Activated CD4-positive, alpha-beta T cell treated with anti-CD3 and anti-CD28 coated beads for 48 hours (primary cell): ENCODE data around the gene SERPINA1.
"Not testable (repeated sequence)": the region's sequence is repeated elsewhere in the genome, so short reads cannot be mapped to it uniquely, and the experiment has no call there.

Source experiments
- DNase-seq: peaks from one replicate; pipeline ENCODE4 v3.0.0-alpha.2; 2020

Gene SERPINA1

DNA sequence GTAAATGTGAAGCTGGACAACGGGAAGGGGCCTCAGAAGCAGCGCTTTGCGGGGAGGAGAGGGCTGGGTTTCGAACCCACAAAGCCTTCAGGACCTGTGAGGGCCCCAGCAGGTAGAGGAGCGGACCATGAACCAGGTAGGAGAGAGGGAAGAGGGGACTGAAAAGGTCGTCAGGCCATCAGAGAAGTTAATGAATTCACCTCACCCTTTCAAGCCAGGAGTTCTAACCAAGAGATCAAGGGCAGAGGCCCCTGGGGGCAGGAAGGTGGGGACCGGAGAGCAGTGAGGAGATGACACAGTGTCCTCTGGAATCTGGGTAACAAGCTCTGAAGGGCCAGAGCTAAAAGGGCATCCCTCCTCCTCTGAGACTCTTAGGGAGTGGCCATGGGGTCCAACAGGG, 19.4 kb downstream of the SERPINA1 start:
- no peak for DNase-seq

DNA sequence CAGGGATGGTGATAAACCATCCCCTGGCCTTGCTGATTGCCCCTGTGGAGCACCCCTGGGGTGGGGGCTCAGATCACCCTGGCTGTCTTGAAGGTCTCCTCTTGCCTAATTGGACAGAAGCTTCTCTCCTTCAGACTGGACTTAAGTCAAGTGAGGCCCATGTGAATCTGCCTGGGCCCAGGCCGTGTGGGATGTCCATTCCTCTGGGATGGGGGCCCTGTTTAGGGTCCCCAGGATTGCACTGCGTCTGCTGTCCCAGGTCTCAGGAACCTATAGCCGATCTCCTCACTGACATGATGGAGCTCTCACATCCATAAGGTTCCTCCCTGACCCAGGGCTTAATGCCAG, 20.2 kb downstream of the SERPINA1 start:
- DNase-seq, result no peak

GRCh38 chr14:94367347-94368242, 20.8 kb downstream of the SERPINA1 start:
- no peak for DNase-seq

DNA sequence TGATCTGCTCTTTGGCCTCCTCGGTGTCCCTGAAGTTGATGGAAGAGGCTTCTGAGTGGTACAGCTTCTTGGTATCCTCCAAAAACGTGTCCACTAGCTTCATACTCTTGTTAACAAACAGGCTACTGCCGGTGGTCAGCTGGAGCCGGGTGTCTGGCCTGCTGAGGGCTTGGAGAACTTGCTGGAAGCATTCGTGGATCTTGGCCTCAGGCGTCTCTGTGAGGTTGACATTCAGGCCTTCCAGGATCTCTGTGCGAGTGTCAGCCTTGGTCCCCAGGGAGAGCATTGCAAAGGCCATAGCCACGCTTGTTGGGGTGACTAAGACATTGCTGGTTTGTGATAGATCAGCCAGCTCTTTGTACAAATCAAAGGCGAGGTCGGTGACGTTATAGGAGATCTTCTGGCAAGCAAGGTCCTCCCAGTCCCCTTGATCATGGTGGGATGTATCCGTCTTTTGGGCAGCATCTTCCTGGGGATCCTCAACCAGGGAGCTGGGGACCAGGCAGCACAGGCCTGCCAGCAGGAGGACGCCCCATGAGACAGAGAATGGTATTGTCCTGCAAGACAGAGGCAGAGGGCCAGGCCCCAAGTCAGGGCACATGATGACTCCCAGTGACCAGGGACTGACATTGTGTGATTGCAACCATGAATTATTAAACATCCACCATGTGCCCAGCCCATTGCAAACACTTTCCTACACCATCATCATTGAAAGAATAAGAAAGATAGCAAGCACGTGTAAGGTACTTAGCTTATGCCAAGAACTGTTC, 22.1 kb downstream of the SERPINA1 start, which contains the start of gene SERPINA2:
Gene SERPINA2 (minus strand): TSS at position 553 of the 770 bp plus-strand sequence.
- DNase-seq, result no peak

DNA sequence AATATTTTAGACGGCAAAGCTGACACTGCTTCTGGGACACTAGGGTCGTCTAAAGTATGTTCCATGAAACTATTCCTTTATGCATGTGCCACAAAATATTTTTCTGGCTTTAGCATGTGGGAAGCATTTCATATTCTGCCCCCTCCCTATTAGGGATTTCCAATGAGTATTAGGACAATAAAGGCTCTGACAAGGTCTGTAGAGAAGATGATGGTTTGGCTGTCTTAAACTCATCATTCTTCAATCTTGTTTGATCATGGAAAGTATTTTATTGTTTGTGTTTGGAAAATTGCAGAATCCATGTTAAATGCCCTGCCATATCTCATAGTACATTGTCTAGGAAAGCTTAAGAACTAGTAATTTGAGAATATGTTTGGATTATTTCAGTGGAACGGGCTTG, 22.8 kb downstream of the SERPINA1 start:
- DNase-seq, result no peak

DNA sequence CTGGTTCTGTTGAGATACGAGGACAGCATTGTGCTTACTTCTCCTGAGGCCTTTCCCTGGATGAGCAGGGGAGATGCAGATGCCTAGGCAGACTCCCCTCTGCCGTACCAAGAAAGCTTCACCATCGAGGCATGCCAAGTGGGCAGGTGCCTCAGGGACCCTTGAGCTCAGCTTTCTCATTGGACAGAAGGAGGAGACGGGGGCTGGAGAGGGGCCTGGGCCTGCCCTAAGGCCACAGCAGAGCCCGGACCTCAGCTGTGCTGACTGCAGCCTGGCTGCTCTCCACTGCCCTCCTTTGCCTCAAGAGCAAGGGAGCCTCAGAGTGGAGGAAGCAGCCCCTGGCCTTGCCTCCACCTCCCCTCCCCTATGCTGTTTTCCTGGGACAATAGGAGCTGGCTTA, 23.4 kb downstream of the SERPINA1 start:
- DNase-seq, result no peak

GRCh38 chr14:94364037-94364436, 24.4 kb downstream of the SERPINA1 start:
- no peak for DNase-seq

- no peak for DNase-seq
These were observed 25.2 kb downstream of the SERPINA1 start for GRCh38 chr14:94363151-94363624.

DNA sequence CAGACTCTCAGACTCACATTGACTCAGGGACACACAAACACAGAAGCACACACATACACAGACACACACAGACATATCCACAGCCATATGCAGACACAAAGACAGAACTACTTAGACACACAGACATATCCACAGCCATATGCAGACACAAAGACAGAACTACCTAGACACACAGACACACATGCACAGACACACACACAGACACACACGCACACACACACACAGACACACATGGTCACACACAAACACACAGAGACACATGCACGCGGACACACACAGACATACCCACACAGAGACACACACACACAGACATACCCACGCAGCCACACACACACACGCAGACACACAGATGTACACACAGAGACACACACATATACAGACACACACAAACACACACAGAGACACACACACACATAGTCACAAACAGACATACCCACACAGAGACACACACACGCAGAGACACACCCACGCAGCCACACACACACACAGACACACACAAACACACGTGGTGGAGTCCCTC, 25.7 kb downstream of the SERPINA1 start:
- DNase-seq, result no peak

DNA sequence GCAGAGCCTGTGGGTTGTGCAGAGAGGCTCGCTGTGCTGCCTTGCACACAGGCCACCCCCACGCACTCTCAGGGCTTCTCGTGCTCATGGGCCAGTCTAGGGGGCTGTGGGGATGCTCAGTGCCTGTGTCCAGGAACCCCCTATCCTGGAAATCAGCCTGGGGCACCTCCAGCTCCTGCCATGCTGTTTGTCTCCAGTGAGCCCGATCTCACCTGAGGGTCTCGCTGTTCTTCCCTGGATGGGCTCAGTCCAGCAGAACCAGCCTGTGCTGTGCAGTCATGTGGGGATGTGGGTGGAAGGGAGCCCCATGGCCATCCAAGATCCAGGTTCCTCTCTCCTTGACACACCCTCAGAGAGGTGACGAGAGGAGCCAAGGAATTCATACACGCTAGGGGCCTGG, 26.7 kb downstream of the SERPINA1 start:
- no peak for DNase-seq

DNA sequence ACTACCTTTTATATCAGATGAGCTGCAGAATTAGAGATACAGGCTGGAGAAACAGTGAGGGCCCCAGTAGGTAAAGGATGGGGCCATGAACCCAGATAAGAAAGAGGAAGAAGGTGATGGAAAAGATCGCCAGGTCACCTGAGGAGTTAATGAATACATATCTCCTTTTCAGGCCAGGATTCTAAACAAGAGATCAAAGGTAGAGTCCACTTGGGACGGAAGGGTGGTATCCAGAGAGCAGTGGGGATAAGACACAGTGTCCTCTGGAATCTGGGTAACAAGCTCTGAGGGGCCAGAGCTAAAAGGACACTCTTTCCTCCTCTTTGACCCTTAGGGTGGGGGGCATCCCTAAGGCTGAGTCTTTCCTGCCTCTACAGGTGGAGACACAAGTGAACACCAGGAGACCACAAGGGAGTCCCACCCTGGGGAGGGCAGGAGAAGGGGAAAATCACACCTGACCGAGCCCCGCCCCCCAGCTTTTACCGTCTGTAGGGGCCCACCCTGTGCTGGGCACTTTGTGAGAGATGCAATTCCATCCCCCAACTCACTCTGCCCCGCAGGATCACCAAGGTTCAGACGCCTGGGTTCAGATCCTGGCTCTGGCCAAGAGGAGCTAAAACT, 27.3 kb downstream of the SERPINA1 start:
- no peak for DNase-seq

GRCh38 chr14:94357166-94357565, 31.2 kb downstream of the SERPINA1 start:
- no peak for DNase-seq

DNA sequence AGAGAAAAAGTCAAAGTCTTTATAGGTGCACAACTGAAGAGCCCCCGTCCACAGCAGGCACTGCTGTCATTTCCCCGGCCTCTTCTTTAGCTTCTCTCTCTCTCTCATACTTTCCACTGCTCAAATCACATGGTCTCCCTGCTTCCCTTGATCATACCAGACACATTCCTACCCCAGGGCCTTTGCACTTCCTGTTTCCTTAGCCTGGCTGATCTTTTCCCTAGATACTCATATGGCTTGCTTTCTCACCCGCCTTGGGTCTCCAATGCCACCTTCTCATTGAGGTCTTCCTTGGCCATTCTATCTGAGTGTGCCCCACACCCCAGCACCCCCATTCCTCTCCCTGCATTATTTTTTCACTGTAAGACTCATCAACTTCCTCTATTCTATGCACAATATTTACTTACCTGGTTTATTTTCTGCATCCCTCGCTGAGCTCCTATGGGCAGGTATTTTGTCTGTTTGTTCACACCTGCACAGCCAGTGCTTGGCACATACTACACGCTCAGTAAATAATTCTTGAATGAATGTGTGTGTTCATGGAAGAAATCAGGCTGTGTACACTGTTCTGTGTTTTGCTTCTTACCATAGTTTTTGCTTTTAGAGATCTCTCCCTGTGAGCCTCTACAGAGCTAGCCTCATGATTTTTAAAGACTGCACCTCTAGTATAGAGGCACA, 31.9 kb downstream of the SERPINA1 start:
- DNase-seq, result no peak

- peak; percentile 27 for DNase-seq
These were observed 33.1 kb downstream of the SERPINA1 start for GRCh38 chr14:94355191-94355794.

DNA sequence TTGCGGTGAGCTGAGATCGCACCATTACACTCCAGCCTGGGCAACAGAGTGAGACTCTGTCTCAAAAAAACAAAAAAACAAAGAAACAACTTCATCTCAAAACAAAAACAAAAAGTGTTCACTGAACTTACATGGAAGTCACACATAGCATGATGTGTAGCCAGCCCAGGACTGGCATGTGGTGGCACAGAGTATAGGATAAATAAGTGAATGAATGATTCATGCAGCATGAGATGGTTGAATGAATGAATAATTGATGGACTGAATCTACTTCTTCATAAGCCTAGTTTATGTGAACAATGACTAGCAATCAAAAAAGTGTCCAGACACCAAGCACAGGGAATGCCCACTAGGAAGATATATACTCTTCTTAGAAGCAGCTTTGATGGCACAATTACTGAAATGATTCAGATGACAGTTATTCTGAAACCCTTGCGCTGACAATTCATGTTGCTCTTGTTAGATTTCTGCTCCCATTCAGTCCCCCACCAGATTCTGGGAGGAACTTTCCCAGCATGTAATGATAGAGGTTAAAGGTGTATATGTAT, 33.7 kb downstream of the SERPINA1 start:
- DNase-seq, result no peak

- not testable (repeated sequence) for DNase-seq
These were observed 34.2 kb downstream of the SERPINA1 start for GRCh38 chr14:94354190-94354589.

GRCh38 chr14:94349276-94349675, 39.1 kb downstream of the SERPINA1 start:
- no peak for DNase-seq

- no peak for DNase-seq
These were observed 39.6 kb downstream of the SERPINA1 start for GRCh38 chr14:94348836-94349235.

DNA sequence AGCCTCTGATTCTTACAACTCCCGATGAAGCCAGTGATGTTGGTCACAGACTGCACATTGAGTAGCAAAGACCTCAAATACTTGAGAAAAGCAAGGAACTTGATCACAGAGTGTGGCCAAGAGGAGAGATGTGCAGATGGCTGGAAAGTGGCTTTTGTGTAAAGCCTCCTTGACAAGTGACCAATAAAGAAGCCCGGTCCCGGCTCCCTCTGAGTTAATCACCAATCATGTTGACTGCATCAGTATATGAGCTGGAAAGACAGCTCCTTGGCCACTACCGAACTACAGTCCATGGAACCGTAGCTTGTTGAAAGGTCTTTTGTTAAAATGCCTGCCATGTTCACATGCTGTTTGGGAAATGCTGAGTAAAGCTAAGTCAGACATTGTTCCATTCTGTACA, 41.6 kb downstream of the SERPINA1 start:
- no peak for DNase-seq

- DNase-seq, result peak; percentile 83
These were observed 42.2 kb downstream of the SERPINA1 start for GRCh38 chr14:94346065-94346786.
